H1 (cell line): ENCODE results near the gene KSR2. TPM values are rescaled to one million over a fixed set of nuclear protein-coding genes. Genes with fewer than 3 reads are reported as not detected.

Experiments
- CTCF ChIA-PET: fragments of 300-600 bp; sonication (Branson Sonifier 250); formaldehyde crosslinking; loops from one replicate; lab custom pipeline; 2021; ENCODE audit not compliant: partially characterized antibody; lab: Charles Lee
- POLR2A ChIA-PET: fragments of 300-600 bp; sonication (Branson Sonifier 250); formaldehyde crosslinking; loops from one replicate; lab custom pipeline; 2021; ENCODE audit warnings: inconsistent platforms; ENCODE audit not compliant: partially characterized antibody; lab: Charles Lee
- DNase-seq, 2 experiments: peaks; one replicate each; pipeline versions ENCODE4 v3.0.0 to v3.0.0-alpha.2; 2010 to 2022; ENCODE audit warnings: low spot score in 2 of 2, low read depth in 1 of 2, mixed read lengths in 1 of 2
- FAIRE-seq: peaks from 2 replicates; lab custom pipeline; 2011; peaks lifted over from hg19 to GRCh38; lab: Jason Lieb, UNC
- H2AFZ ChIP-seq: 2 replicates; pipeline ENCODE4 v1.8.1; 2012; ENCODE audit warnings: low read length, inconsistent platforms
- H2AK5ac ChIP-seq: 2 replicates; pipeline ENCODE4 v1.6.1; 2013; ENCODE audit warnings: low read depth, low read length
- H2BK120ac ChIP-seq: replicated peaks from 2 replicates; pipeline ENCODE3; 2013; ENCODE audit warnings: low read depth, low read length, inconsistent platforms
- H2BK12ac ChIP-seq: 2 replicates; pipeline ENCODE4 v1.6.1; 2013; ENCODE audit warnings: low read depth, low read length
- H2BK15ac ChIP-seq: 2 replicates; pipeline ENCODE4 v1.6.1; 2013; ENCODE audit warnings: low read length
- H2BK20ac ChIP-seq: 2 replicates; pipeline ENCODE4 v1.6.1; 2013; ENCODE audit warnings: low read length
- H2BK5ac ChIP-seq: 2 replicates; pipeline ENCODE4 v1.6.1; 2013; ENCODE audit warnings: low read depth, low read length
- H3K14ac ChIP-seq: 2 replicates; pipeline ENCODE4 v1.6.1; 2013; ENCODE audit warnings: inconsistent platforms; ENCODE audit not compliant: insufficient read length
- H3K18ac ChIP-seq: 2 replicates; pipeline ENCODE4 v1.6.1; 2013; ENCODE audit warnings: low read length; ENCODE audit errors: extremely low read depth
- H3K23ac ChIP-seq: 2 replicates; pipeline ENCODE4 v1.6.1; 2013; ENCODE audit warnings: inconsistent platforms; ENCODE audit not compliant: insufficient read length
- H3K23me2 ChIP-seq: 2 replicates; pipeline ENCODE4 v1.6.1; 2013; ENCODE audit warnings: low read depth, low read length
- H3K27ac ChIP-seq: 2 replicates; pipeline ENCODE4 v1.6.1; 2011; ENCODE audit warnings: low read depth, low read length, inconsistent platforms
- H3K27me3 ChIP-seq, 4 experiments: replicated peaks in 1 of 4; 1 replicate in 1 of 4; 2 replicates in 3 of 4; pipeline versions ENCODE4 v1.6.1 to v1.8.1; 2011 to 2013; ENCODE audit warnings: low read length in 3 of 4, mild to moderate bottlenecking in 3 of 4, inconsistent platforms in 2 of 4, mixed read lengths in 2 of 4, moderate library complexity in 1 of 4; ENCODE audit not compliant: control insufficient read depth in 3 of 4, insufficient read depth in 3 of 4; ENCODE audit errors: extremely low read depth in 1 of 4
- H3K36me3 ChIP-seq, 4 experiments: 2 replicates each; pipeline versions ENCODE4 v1.6.1 to v1.8.1; 2011 to 2013; ENCODE audit warnings: mild to moderate bottlenecking in 4 of 4, low read length in 3 of 4, moderate library complexity in 2 of 4, control low read depth in 1 of 4, inconsistent platforms in 1 of 4; ENCODE audit not compliant: insufficient read depth in 4 of 4, control insufficient read depth in 2 of 4
- H3K4ac ChIP-seq: replicated peaks from 2 replicates; pipeline ENCODE3; 2013; ENCODE audit warnings: low read length, low read depth, mixed read lengths, inconsistent platforms; ENCODE audit not compliant: insufficient read length
- H3K4me1 ChIP-seq, 4 experiments: replicated peaks in 1 of 4; 1 replicate in 1 of 4; 2 replicates in 3 of 4; pipeline versions ENCODE4 v1.6.1 to v1.8.1; 2011 to 2013; ENCODE audit warnings: low read length in 3 of 4, inconsistent platforms in 2 of 4, mixed read lengths in 1 of 4; ENCODE audit not compliant: insufficient read depth in 4 of 4, control insufficient read depth in 3 of 4
- H3K4me2 ChIP-seq, 2 experiments: 2 replicates each; pipeline versions ENCODE4 v1.6.1 to v1.8.1; 2011 to 2013; ENCODE audit warnings: low read depth in 2 of 2, low read length in 2 of 2, control low read depth in 1 of 2, inconsistent platforms in 1 of 2, mild to moderate bottlenecking in 1 of 2; ENCODE audit not compliant: insufficient read depth in 1 of 2
- H3K4me3 ChIP-seq, 4 experiments: fragments of 200-600, 300-600 bp in 1 of 4; sonication (generic), shearing (Covaris generic), sonication (Bioruptor Twin) in 1 of 4; 2 replicates each; pipeline versions ENCODE4 v1.5.1 to v1.8.1; 2011 to 2016; ENCODE audit warnings: low read length in 4 of 4, low read depth in 3 of 4, control low read depth in 2 of 4, inconsistent platforms in 2 of 4, mild to moderate bottlenecking in 2 of 4, mixed read lengths in 1 of 4, moderate library complexity in 1 of 4; ENCODE audit not compliant: insufficient read depth in 2 of 4; ENCODE audit errors: extremely low read depth in 1 of 4
- H3K56ac ChIP-seq: replicated peaks from 2 replicates; pipeline ENCODE3; 2013; ENCODE audit warnings: low read depth, mild to moderate bottlenecking, mixed read lengths, low read length, inconsistent platforms; ENCODE audit not compliant: insufficient read length
- H3K79me1 ChIP-seq: 2 replicates; pipeline ENCODE4 v1.6.1; 2013; ENCODE audit warnings: low read depth, low read length, control low read depth
- H3K79me2 ChIP-seq, 2 experiments: 2 replicates each; pipeline versions ENCODE4 v1.6.1 to v1.8.1; 2012 to 2013; ENCODE audit warnings: low read length in 2 of 2, mild to moderate bottlenecking in 2 of 2, inconsistent platforms in 1 of 2; ENCODE audit not compliant: insufficient read depth in 2 of 2, control insufficient read depth in 1 of 2
- H3K9ac ChIP-seq, 4 experiments: replicated peaks in 1 of 4; 1 replicate in 1 of 4; 2 replicates in 3 of 4; pipeline versions ENCODE4 v1.6.1 to v1.8.1; 2011 to 2013; ENCODE audit warnings: low read depth in 3 of 4, low read length in 3 of 4, control low read depth in 2 of 4, mild to moderate bottlenecking in 2 of 4, moderate library complexity in 2 of 4, inconsistent platforms in 1 of 4; ENCODE audit errors: extremely low read depth in 1 of 4
- H3K9me3 ChIP-seq, 2 experiments: 2 replicates each; pipeline versions ENCODE4 v1.6.1 to v1.8.1; 2012 to 2013; ENCODE audit warnings: mild to moderate bottlenecking in 2 of 2, moderate library complexity in 2 of 2, control low read depth in 1 of 2, inconsistent platforms in 1 of 2, low read depth in 1 of 2, low read length in 1 of 2, mixed read lengths in 1 of 2; ENCODE audit not compliant: insufficient read depth in 2 of 2
- H4K20me1 ChIP-seq, 2 experiments: replicated peaks in 1 of 2; 2 replicates each; pipeline versions ENCODE3 to v1.8.1; 2011 to 2013; ENCODE audit warnings: inconsistent platforms in 2 of 2, low read length in 2 of 2, mild to moderate bottlenecking in 1 of 2; ENCODE audit not compliant: insufficient read depth in 2 of 2, control insufficient read depth in 1 of 2
- H4K5ac ChIP-seq: 2 replicates; pipeline ENCODE4 v1.6.1; 2013; ENCODE audit warnings: low read length, low read depth, mixed read lengths, inconsistent platforms; ENCODE audit not compliant: insufficient read length
- H4K8ac ChIP-seq: 2 replicates; pipeline ENCODE4 v1.8.0; 2013; ENCODE audit warnings: mild to moderate bottlenecking, moderate library complexity, low read length, inconsistent platforms; ENCODE audit not compliant: insufficient read depth; ENCODE audit errors: extremely low read depth
- H4K91ac ChIP-seq: replicated peaks from 2 replicates; pipeline ENCODE3; 2013; ENCODE audit warnings: low read length, mixed read lengths, inconsistent platforms; ENCODE audit not compliant: insufficient read length
- BRCA1 ChIP-seq: IDR thresholded peaks from 2 replicates; pipeline ENCODE4 v1.6.1; 2012; ENCODE audit warnings: low read depth, low read length, improper control_type of control experiment
- CHD1 ChIP-seq: IDR thresholded peaks from 2 replicates; pipeline ENCODE4 v1.6.1; 2012; ENCODE audit warnings: low read depth, low read length, improper control_type of control experiment
- EGR1 ChIP-seq: IDR thresholded peaks from 2 replicates; pipeline ENCODE4 v1.6.1; 2011; ENCODE audit warnings: low read depth, low read length, borderline replicate concordance
- HDAC2 ChIP-seq, 2 experiments: fragments of 300-600 bp in 1 of 2; sonication (generic) in 1 of 2; IDR thresholded peaks; 2 replicates each; pipeline ENCODE4 v1.6.1; 2011 to 2012; ENCODE audit warnings: low read depth in 2 of 2, low read length in 2 of 2, mild to moderate bottlenecking in 2 of 2, moderate library complexity in 2 of 2, borderline replicate concordance in 1 of 2, inconsistent platforms in 1 of 2
- KDM5A ChIP-seq: fragments of 200-600 bp; IDR thresholded peaks from 2 replicates; pipeline ENCODE4 v1.7.1; 2012; ENCODE audit warnings: mild to moderate bottlenecking, low read length, inconsistent platforms, mixed read lengths
- SP4 ChIP-seq: IDR thresholded peaks from 2 replicates; pipeline ENCODE4 v1.6.1; 2012; ENCODE audit warnings: low read length, inconsistent platforms
- SRF ChIP-seq: IDR thresholded peaks from 2 replicates; pipeline ENCODE4 v1.6.1; 2011; ENCODE audit warnings: mild to moderate bottlenecking, low read depth, low read length, moderate library complexity
- WGBS, 2 experiments: shearing (Covaris generic) in 1 of 2; methylation state at CpG; one replicate each; pipeline versions ENCODE4 v1.1.6 to v1.1.7; 2013 to 2015; ENCODE audit warnings: low lambda C conversion rate in 2 of 2, mixed read lengths in 2 of 2, inconsistent platforms in 1 of 2, low coverage in 1 of 2, missing lambda C conversion rate in 1 of 2; ENCODE audit not compliant: insufficient replicate concordance in 2 of 2, insufficient coverage in 1 of 2, insufficient read length in 1 of 2; ENCODE audit errors: extremely low coverage in 1 of 2, missing lambda C conversion rate in 1 of 2; 5-methylcytosine and 5-hydroxymethylcytosine counted together
- polyA plus RNA-seq, 7 experiments: library from polyadenylated mRNA; depleted of rRNA in 3 of 7; stranded (reverse) in 5 of 7; unstranded in 2 of 7; fragments of >200 nt in 5 of 7; fragments of 200-250 nt in 2 of 7; gene quantifications; 1 replicate in 5 of 7; 2 replicates in 1 of 7; 4 replicates in 1 of 7; pipeline versions ENCODE4 v1.2.1 to v1.2.3, GENCODE V29; 2011 to 2013; ENCODE audit warnings: missing spikeins in 2 of 7, mixed read lengths in 2 of 7
- total RNA-seq: library from RNA; stranded (reverse); fragmentation: NEBNext Ultra II Directional; extraction: Animal tissue kit (Norgen Biotek cat#: 25700); gene quantifications from 2 replicates; pipeline ENCODE4 v1.2.1, GENCODE V29; 2021
- TF ChIP-seq, protein P1 (sequence below): IDR thresholded peaks from 2 replicates; pipeline ENCODE4 v1.6.1; 2011; ENCODE audit warnings: low read length, improper control_type of control experiment
- TF ChIP-seq, protein P2 (sequence below): IDR thresholded peaks from 2 replicates; pipeline ENCODE4 v1.6.1; 2012; ENCODE audit warnings: low read length, inconsistent platforms
- TF ChIP-seq, protein P3 (sequence below): IDR thresholded peaks from 2 replicates; pipeline ENCODE4 v1.6.1; 2012; ENCODE audit warnings: inconsistent platforms

The KSR2 gene
- total and polyA plus RNA-seq, 2 of the 8 experiments (the other 6 are each of a cell fraction or from before 2014, with no cell fraction given) = 0.74 to 2.2 TPM

DNA sequence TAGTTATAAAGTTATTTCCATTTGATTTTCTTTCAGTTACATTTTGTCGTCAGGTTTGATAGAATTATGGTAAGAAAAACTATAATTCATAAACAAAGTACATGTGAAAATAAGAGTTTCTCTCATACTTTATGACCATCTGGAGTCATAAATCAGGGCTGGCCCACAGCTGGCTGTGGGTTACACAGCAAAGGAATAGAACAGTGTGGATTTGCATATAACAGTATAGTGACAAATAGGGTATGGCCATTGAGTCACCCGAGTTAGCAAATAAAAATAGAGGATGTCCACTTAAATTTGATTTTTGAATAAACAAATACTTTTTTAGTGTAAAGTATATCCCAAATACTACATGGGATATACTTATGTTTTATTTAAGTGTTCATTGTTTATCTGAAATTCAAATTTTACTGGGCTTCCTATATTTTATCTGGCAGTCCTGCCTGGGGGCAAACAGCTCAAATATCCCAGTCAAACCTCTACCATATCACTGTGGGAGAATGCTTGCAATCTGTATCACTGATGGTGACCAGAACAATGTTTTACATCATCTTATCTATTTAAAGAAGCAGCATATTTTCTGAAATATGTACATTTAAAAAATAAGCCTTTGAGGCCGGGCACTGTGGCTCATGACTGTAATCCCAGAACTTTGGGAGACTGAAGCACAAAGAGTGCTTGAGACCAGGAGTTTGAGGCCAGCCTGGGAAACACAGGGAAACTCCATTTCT lies 65.5 kb downstream of the KSR2 start:
- ChIA-PET POLR2A (no interaction called here), CTCF (no interaction called here)
- Histone ChIP-seq H3K4me2 (no peak overlapping the region), H3K27me3 (no peaks in the 10 kb centered on the region), H3K36me3 (no peaks in the 10 kb centered on the region), H3K79me2 (no peaks in the 10 kb centered on the region), H2BK20ac (no peak overlapping the region), H2BK12ac (no peak overlapping the region), H3K23ac (no peak overlapping the region), H3K18ac (no peak overlapping the region), H4K20me1 (no peaks in the 10 kb centered on the region), H3K4me1 (no peaks in the 10 kb centered on the region), H4K8ac (no peak overlapping the region), H3K14ac (no peak overlapping the region), H2BK5ac (no peak overlapping the region), H2BK120ac (no peak overlapping the region), H4K5ac (no peak overlapping the region), H2AFZ (no peak overlapping the region), H3K79me1 (no peaks in the 10 kb centered on the region), H3K27ac (no peak overlapping the region), H3K9me3 (no peaks in the 10 kb centered on the region), H2AK5ac (no peak overlapping the region), H3K23me2 (no peaks in the 10 kb centered on the region), H2BK15ac (no peak overlapping the region), H3K9ac (no peak overlapping the region), H4K91ac (no peak overlapping the region), H3K4ac (no peak overlapping the region), H3K4me3 (no peak overlapping the region), H3K56ac (no peak overlapping the region)
- FAIRE-seq (no peak), DNase-seq (no peak)
- WGBS, 2 experiments = 95% methylated on average over 3 of the region's 3 CpGs; no CpG with 5 or more reads in 1 of the 2 experiments
- TF ChIP-seq KDM5A (no peak), SRF (no peak), SP4 (no peak), HDAC2 (IDR thresholded peaks at IDR 0.05; ENCODE audit: borderline replicate concordance in 1 of 2, low read depth in 2 of 2, low read length in 2 of 2) (no peak), EGR1 (no peak), BRCA1 (no peak), CHD1 (no peak)
- TF ChIP-seq, protein P1, sequence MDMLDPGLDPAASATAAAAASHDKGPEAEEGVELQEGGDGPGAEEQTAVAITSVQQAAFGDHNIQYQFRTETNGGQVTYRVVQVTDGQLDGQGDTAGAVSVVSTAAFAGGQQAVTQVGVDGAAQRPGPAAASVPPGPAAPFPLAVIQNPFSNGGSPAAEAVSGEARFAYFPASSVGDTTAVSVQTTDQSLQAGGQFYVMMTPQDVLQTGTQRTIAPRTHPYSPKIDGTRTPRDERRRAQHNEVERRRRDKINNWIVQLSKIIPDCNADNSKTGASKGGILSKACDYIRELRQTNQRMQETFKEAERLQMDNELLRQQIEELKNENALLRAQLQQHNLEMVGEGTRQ = no peak
- TF ChIP-seq, protein P2, sequence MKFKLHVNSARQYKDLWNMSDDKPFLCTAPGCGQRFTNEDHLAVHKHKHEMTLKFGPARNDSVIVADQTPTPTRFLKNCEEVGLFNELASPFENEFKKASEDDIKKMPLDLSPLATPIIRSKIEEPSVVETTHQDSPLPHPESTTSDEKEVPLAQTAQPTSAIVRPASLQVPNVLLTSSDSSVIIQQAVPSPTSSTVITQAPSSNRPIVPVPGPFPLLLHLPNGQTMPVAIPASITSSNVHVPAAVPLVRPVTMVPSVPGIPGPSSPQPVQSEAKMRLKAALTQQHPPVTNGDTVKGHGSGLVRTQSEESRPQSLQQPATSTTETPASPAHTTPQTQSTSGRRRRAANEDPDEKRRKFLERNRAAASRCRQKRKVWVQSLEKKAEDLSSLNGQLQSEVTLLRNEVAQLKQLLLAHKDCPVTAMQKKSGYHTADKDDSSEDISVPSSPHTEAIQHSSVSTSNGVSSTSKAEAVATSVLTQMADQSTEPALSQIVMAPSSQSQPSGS = no peak
- TF ChIP-seq, protein P3, sequence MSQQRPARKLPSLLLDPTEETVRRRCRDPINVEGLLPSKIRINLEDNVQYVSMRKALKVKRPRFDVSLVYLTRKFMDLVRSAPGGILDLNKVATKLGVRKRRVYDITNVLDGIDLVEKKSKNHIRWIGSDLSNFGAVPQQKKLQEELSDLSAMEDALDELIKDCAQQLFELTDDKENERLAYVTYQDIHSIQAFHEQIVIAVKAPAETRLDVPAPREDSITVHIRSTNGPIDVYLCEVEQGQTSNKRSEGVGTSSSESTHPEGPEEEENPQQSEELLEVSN = no peak
